ENCODE measurements around the gene MCEMP1.
"Not testable (repeated sequence)": the region's sequence is repeated elsewhere in the genome, so short reads cannot be mapped to it uniquely, and the experiment has no call there.

Gene MCEMP1

GRCh38 chr19:7643031-7643415 lies 33.9 kb upstream of the MCEMP1 start:
- no peak overlapping the region for H3K18ac ChIP-seq (ENCODE audit: low read length)
- no peak for DNase-seq
- no peak overlapping the region for H2AFZ ChIP-seq (ENCODE audit: insufficient read depth, low read length, poor library complexity)
- H2BK120ac ChIP-seq (ENCODE audit: insufficient read depth, low read length, poor library complexity) = no peak overlapping the region
- peaks cover 3% of the 10 kb centered on the region for H3K9me3 ChIP-seq (ENCODE audit: insufficient read depth, low read depth, low read length)
- H3K79me2 ChIP-seq (ENCODE audit: control insufficient read depth, insufficient read depth, low read length, poor library complexity) = no peaks in the 10 kb centered on the region
- no peak overlapping the region for H4K91ac ChIP-seq (ENCODE audit: low read depth, low read length)
- WGBS (ENCODE audit: extremely low coverage, insufficient coverage, insufficient read length) = no CpG with 5 or more reads among the region's 8 CpGs
- no peak overlapping the region for H3K14ac ChIP-seq (ENCODE audit: low read length)
- H4K12ac ChIP-seq (ENCODE audit: low read depth, low read length) = no peak overlapping the region
- H2AK5ac ChIP-seq (ENCODE audit: low read length) = no peak overlapping the region
- H3K9ac ChIP-seq (ENCODE audit: low read length) = no peak overlapping the region
- no peak overlapping the region for H4K8ac ChIP-seq (ENCODE audit: low read depth, low read length)
- H3K4ac ChIP-seq (ENCODE audit: low read depth, low read length) = no peak overlapping the region
- peaks cover 38 to 44% of the 10 kb centered on the region in 2 experiments for H3K36me3 ChIP-seq (ENCODE audit: control insufficient read depth in 1 of 2, insufficient read depth in 2 of 2, low read length in 2 of 2)
- no peak overlapping the region for H2BK12ac ChIP-seq (ENCODE audit: low read length)
- H3K27ac ChIP-seq (ENCODE audit: low read depth, low read length) = no peak overlapping the region
- no peaks in the 10 kb centered on the region for H3K79me1 ChIP-seq (ENCODE audit: low read length)
- no peaks in the 10 kb centered on the region for H3K4me1 ChIP-seq (ENCODE audit: control insufficient read depth in 1 of 2, insufficient read depth in 2 of 2, low read length in 2 of 2)
- no peaks in the 10 kb centered on the region for H3K27me3 ChIP-seq (ENCODE audit: insufficient read depth, low read length)
- H3K23ac ChIP-seq (ENCODE audit: low read length) = no peak overlapping the region
- no peak overlapping the region for H3K4me3 ChIP-seq (ENCODE audit: low read depth, low read length)
- H3K4me2 ChIP-seq (ENCODE audit: low read length) = no peak overlapping the region
- no peak overlapping the region for H2BK5ac ChIP-seq (ENCODE audit: low read depth, low read length, poor library complexity)

GRCh38 chr19:7643629-7644549 lies 33.0 kb upstream of the MCEMP1 start:
- H4K8ac ChIP-seq (ENCODE audit: low read depth, low read length); H2BK12ac ChIP-seq (ENCODE audit: low read length); H2AK5ac ChIP-seq (ENCODE audit: low read length); H4K12ac ChIP-seq (ENCODE audit: low read depth, low read length); H3K4me2 ChIP-seq (ENCODE audit: low read length); H3K27ac ChIP-seq (ENCODE audit: low read depth, low read length); H3K4me1 ChIP-seq (ENCODE audit: control insufficient read depth in 1 of 2, insufficient read depth in 2 of 2, low read length in 2 of 2); H3K18ac ChIP-seq (ENCODE audit: low read length); H4K91ac ChIP-seq (ENCODE audit: low read depth, low read length); H2BK5ac ChIP-seq (ENCODE audit: low read depth, low read length, poor library complexity); H3K14ac ChIP-seq (ENCODE audit: low read length); H3K27me3 ChIP-seq (ENCODE audit: insufficient read depth, low read length); H3K9me3 ChIP-seq (ENCODE audit: insufficient read depth, low read depth, low read length); H3K23ac ChIP-seq (ENCODE audit: low read length); H3K9ac ChIP-seq (ENCODE audit: low read length); H3K4me3 ChIP-seq (ENCODE audit: low read depth, low read length); H2AFZ ChIP-seq (ENCODE audit: insufficient read depth, low read length, poor library complexity); H3K4ac ChIP-seq (ENCODE audit: low read depth, low read length); H2BK120ac ChIP-seq (ENCODE audit: insufficient read depth, low read length, poor library complexity); H3K79me1 ChIP-seq (ENCODE audit: low read length); H3K79me2 ChIP-seq (ENCODE audit: control insufficient read depth, insufficient read depth, low read length, poor library complexity): not testable (repeated sequence)
- H3K36me3 ChIP-seq (ENCODE audit: control insufficient read depth in 1 of 2, insufficient read depth in 2 of 2, low read length in 2 of 2) = peaks cover 38 to 44% of the 10 kb centered on the region in 2 experiments
- no CpG with 5 or more reads among the region's 10 CpGs for WGBS (ENCODE audit: extremely low coverage, insufficient coverage, insufficient read length)
- DNase-seq = peak; percentile 33 to 45

- peaks cover 38 to 41% of the 10 kb centered on the region in 2 experiments for H3K36me3 ChIP-seq (ENCODE audit: control insufficient read depth in 1 of 2, insufficient read depth in 2 of 2, low read length in 2 of 2)
- no peak overlapping the region for H3K4me2 ChIP-seq (ENCODE audit: low read length)
- no peak for DNase-seq
- H3K23ac ChIP-seq (ENCODE audit: low read length) = no peak overlapping the region
- no peak overlapping the region for H3K4ac ChIP-seq (ENCODE audit: low read depth, low read length)
- no peaks in the 10 kb centered on the region for H3K4me1 ChIP-seq (ENCODE audit: control insufficient read depth in 1 of 2, insufficient read depth in 2 of 2, low read length in 2 of 2)
- no CpG with 5 or more reads among the region's 20 CpGs for WGBS (ENCODE audit: extremely low coverage, insufficient coverage, insufficient read length)
- no peak overlapping the region for H2BK12ac ChIP-seq (ENCODE audit: low read length)
- H3K9ac ChIP-seq (ENCODE audit: low read length) = no peak overlapping the region
- H3K27me3 ChIP-seq (ENCODE audit: insufficient read depth, low read length) = no peaks in the 10 kb centered on the region
- peaks cover 6% of the 10 kb centered on the region for H3K9me3 ChIP-seq (ENCODE audit: insufficient read depth, low read depth, low read length)
- no peak overlapping the region for H2BK5ac ChIP-seq (ENCODE audit: low read depth, low read length, poor library complexity)
- H2AFZ ChIP-seq (ENCODE audit: insufficient read depth, low read length, poor library complexity) = no peak overlapping the region
- H4K91ac ChIP-seq (ENCODE audit: low read depth, low read length) = no peak overlapping the region
- no peaks in the 10 kb centered on the region for H3K79me2 ChIP-seq (ENCODE audit: control insufficient read depth, insufficient read depth, low read length, poor library complexity)
- no peak overlapping the region for H4K8ac ChIP-seq (ENCODE audit: low read depth, low read length)
- no peak overlapping the region for H3K4me3 ChIP-seq (ENCODE audit: low read depth, low read length)
- H3K18ac ChIP-seq (ENCODE audit: low read length) = no peak overlapping the region
- no peak overlapping the region for H3K14ac ChIP-seq (ENCODE audit: low read length)
- no peak overlapping the region for H2AK5ac ChIP-seq (ENCODE audit: low read length)
- no peak overlapping the region for H4K12ac ChIP-seq (ENCODE audit: low read depth, low read length)
- no peak overlapping the region for H2BK120ac ChIP-seq (ENCODE audit: insufficient read depth, low read length, poor library complexity)
- H3K27ac ChIP-seq (ENCODE audit: low read depth, low read length) = no peak overlapping the region
- no peaks in the 10 kb centered on the region for H3K79me1 ChIP-seq (ENCODE audit: low read length)
These were observed 32.4 kb upstream of the MCEMP1 start for GRCh38 chr19:7644550-7644877.

- Histone ChIP-seq H3K9ac (ENCODE audit: low read length) (no peak overlapping the region), H3K27ac (ENCODE audit: low read depth, low read length) (no peak overlapping the region), H3K27me3 (ENCODE audit: insufficient read depth, low read length) (no peaks in the 10 kb centered on the region), H4K91ac (ENCODE audit: low read depth, low read length) (no peak overlapping the region), H2BK120ac (ENCODE audit: insufficient read depth, low read length, poor library complexity) (no peak overlapping the region), H3K9me3 (ENCODE audit: insufficient read depth, low read depth, low read length) (peaks cover 5% of the 10 kb centered on the region), H3K4me2 (ENCODE audit: low read length) (no peak overlapping the region), H3K79me1 (ENCODE audit: low read length) (no peaks in the 10 kb centered on the region), H3K4me1 (ENCODE audit: control insufficient read depth in 1 of 2, insufficient read depth in 2 of 2, low read length in 2 of 2) (no peaks in the 10 kb centered on the region), H3K79me2 (ENCODE audit: control insufficient read depth, insufficient read depth, low read length, poor library complexity) (no peaks in the 10 kb centered on the region), H3K18ac (ENCODE audit: low read length) (no peak overlapping the region), H3K4ac (ENCODE audit: low read depth, low read length) (no peak overlapping the region), H3K4me3 (ENCODE audit: low read depth, low read length) (no peak overlapping the region), H2AK5ac (ENCODE audit: low read length) (no peak overlapping the region), H2BK5ac (ENCODE audit: low read depth, low read length, poor library complexity) (no peak overlapping the region), H4K12ac (ENCODE audit: low read depth, low read length) (no peak overlapping the region), H2BK12ac (ENCODE audit: low read length) (no peak overlapping the region), H3K14ac (ENCODE audit: low read length) (no peak overlapping the region), H3K36me3 (ENCODE audit: control insufficient read depth in 1 of 2, insufficient read depth in 2 of 2, low read length in 2 of 2) (peaks cover 35 to 40% of the 10 kb centered on the region in 2 experiments), H3K23ac (ENCODE audit: low read length) (no peak overlapping the region), H4K8ac (ENCODE audit: low read depth, low read length) (no peak overlapping the region), H2AFZ (ENCODE audit: insufficient read depth, low read length, poor library complexity) (no peak overlapping the region)
- no CpG with 5 or more reads among the region's 14 CpGs for WGBS (ENCODE audit: extremely low coverage, insufficient coverage, insufficient read length)
- no peak for DNase-seq
These were observed 31.7 kb upstream of the MCEMP1 start for GRCh38 chr19:7645163-7645562.
